ENCODE data around the gene NPR2.

NPR2 gene

DNA sequence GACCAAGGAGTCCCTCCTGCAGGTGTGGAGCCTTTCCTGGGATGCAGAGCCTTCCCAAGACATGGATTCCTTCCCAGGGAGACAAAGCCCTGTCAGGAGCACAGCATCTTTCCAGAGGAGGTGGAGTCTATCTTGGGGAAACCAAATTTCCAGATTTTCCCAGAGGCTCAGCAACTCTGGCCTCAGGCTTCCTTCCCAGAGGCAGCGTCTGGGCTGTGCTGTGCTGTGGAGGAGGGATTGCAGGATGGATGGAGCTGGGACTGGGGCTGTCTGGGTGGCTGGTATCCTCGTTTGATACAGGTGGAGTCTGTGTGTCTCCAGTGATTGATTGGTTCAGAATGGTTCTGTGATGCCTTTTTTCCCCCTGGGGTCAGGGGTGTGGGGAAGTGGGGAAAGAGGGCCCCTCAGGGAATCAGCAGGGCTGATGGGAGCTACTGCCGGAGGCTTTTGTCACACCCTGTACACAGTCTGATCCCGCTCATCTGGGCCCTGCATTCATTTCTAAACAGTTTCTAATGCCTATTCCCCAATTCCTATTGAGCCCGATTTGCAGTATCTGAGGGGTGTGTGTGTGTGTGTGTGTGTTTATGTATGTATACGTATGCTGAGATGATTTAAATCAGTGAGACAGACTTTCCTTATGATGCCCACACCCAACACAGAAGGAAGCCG, 62.8 kb downstream of the NPR2 start:
- H3K4me3 ChIP-seq (ENCODE audit: low read length): no peak overlapping the region
- TF ChIP-seq CTCF (conservative IDR thresholded peaks at IDR 0.05; ENCODE audit: low read depth, low read length): no peak
- no peak for DNase-seq (ENCODE audit: low read depth)

- no peak overlapping the region for H3K4me3 ChIP-seq (ENCODE audit: low read length)
- TF ChIP-seq CTCF (conservative IDR thresholded peaks at IDR 0.05; ENCODE audit: low read depth, low read length): no peak
- DNase-seq (ENCODE audit: low read depth): no peak
Measured at GRCh38 chr9:35856206-35856605, 64.8 kb downstream of the NPR2 start.

- no peak for DNase-seq (ENCODE audit: low read depth)
- no peak overlapping the region for H3K4me3 ChIP-seq (ENCODE audit: low read length)
- no peak for TF ChIP-seq CTCF (conservative IDR thresholded peaks at IDR 0.05; ENCODE audit: low read depth, low read length)
Measured at GRCh38 chr9:35856882-35857281, 65.5 kb downstream of the NPR2 start.

GRCh38 chr9:35858458-35858857, 67.1 kb downstream of the NPR2 start:
- H3K4me3 ChIP-seq (ENCODE audit: low read length): no peak overlapping the region
- no peak for DNase-seq (ENCODE audit: low read depth)
- TF ChIP-seq CTCF (conservative IDR thresholded peaks at IDR 0.05; ENCODE audit: low read depth, low read length): no peak

Measured in retinal pigment epithelial cell (primary cell).